ENCODE data around the gene STAG1.

- TF ChIP-seq POLR2A (IDR thresholded peaks at IDR 0.05) = no peak
- TF ChIP-seq CTCF (IDR thresholded peaks at IDR 0.05) = no peak
Measured at GRCh38 chr3:136350132-136350531, 402.0 kb downstream of the STAG1 start.
